IMR-90 (cell line): Measurements from ENCODE around the gene XKR7. TPM values are rescaled to one million over a fixed set of nuclear protein-coding genes. Genes with fewer than 3 reads are reported as not detected.

Experiments used
- ATAC-seq: fragments of 200-7000 bp; cut with Tn5 transposase; 2 replicates; pipeline ENCODE4 v1.9.1; 2020; ENCODE audit warnings: low read depth, mild to moderate bottlenecking, moderate library complexity
- BruUV-seq: library from RNA; stranded (reverse); fragments of 400-500 nt; replicated peaks from 2 replicates; lab custom pipeline; 2021; lab: Mats Ljungman, UMichigan
- CTCF ChIA-PET: fragments of 300-600 bp; formaldehyde crosslinking; extraction: SDS; loops from one replicate; lab custom pipeline; 2021; ENCODE audit warnings: antibody characterized with exemption; lab: Yijun Ruan, JAX
- POLR2A ChIA-PET: fragments of 300-600 bp; sonication (Branson Sonifier 250); formaldehyde crosslinking; loops from one replicate; lab custom pipeline; 2022; ENCODE audit warnings: antibody characterized with exemption; ENCODE audit not compliant: unreplicated experiment; lab: Charles Lee
- DNase-seq: peaks from one replicate; pipeline ENCODE4 v3.0.0; 2013
- H2AFZ ChIP-seq: replicated peaks from 2 replicates; pipeline ENCODE3; 2013; ENCODE audit warnings: low read length, mild to moderate bottlenecking; ENCODE audit not compliant: poor library complexity
- H2AK5ac ChIP-seq: 2 replicates; pipeline ENCODE4 v1.6.1; 2013; ENCODE audit warnings: low read depth, low read length, inconsistent platforms
- H2AK9ac ChIP-seq: replicated peaks from 2 replicates; pipeline ENCODE3; 2013; ENCODE audit warnings: mild to moderate bottlenecking, low read depth, low read length, moderate library complexity; ENCODE audit not compliant: poor library complexity
- H2BK120ac ChIP-seq: 2 replicates; pipeline ENCODE4 v1.6.1; 2013; ENCODE audit warnings: low read depth, low read length, inconsistent platforms
- H2BK15ac ChIP-seq: 3 replicates; pipeline ENCODE4 v1.6.1; 2013; ENCODE audit warnings: low read depth, low read length, inconsistent platforms
- H2BK20ac ChIP-seq: 2 replicates; pipeline ENCODE4 v1.6.1; 2013; ENCODE audit warnings: low read depth, mild to moderate bottlenecking, inconsistent platforms, low read length, moderate library complexity
- H2BK5ac ChIP-seq: 2 replicates; pipeline ENCODE4 v1.6.1; 2013; ENCODE audit warnings: mild to moderate bottlenecking, low read depth, low read length, inconsistent platforms; ENCODE audit not compliant: poor library complexity, severe bottlenecking
- H3K14ac ChIP-seq: replicated peaks from 2 replicates; pipeline ENCODE4 v1.6.1; 2013; ENCODE audit warnings: low read depth, low read length, inconsistent platforms
- H3K18ac ChIP-seq: 2 replicates; pipeline ENCODE4 v1.6.1; 2013; ENCODE audit warnings: low read depth, low read length, control low read depth
- H3K23ac ChIP-seq: 2 replicates; pipeline ENCODE4 v1.6.1; 2013; ENCODE audit warnings: low read depth, low read length, inconsistent platforms
- H3K27ac ChIP-seq: 2 replicates; pipeline ENCODE4 v1.5.1; 2013; ENCODE audit warnings: mild to moderate bottlenecking, control low read depth, low read length; ENCODE audit not compliant: insufficient read depth
- H3K27me3 ChIP-seq: 2 replicates; pipeline ENCODE4 v1.6.1; 2013; ENCODE audit warnings: low read length; ENCODE audit not compliant: control insufficient read depth, insufficient read depth
- H3K36me3 ChIP-seq: 2 replicates; pipeline ENCODE4 v1.6.1; 2013; ENCODE audit warnings: low read length, mixed read lengths; ENCODE audit not compliant: control insufficient read depth, insufficient read depth
- H3K4ac ChIP-seq: 2 replicates; pipeline ENCODE4 v1.6.1; 2013; ENCODE audit warnings: low read depth, low read length, inconsistent platforms
- H3K4me1 ChIP-seq: 2 replicates; pipeline ENCODE4 v1.6.1; 2013; ENCODE audit warnings: low read length, mixed read lengths; ENCODE audit not compliant: control insufficient read depth, insufficient read depth
- H3K4me2 ChIP-seq: 2 replicates; pipeline ENCODE4 v1.6.1; 2013; ENCODE audit warnings: low read depth, mild to moderate bottlenecking, control low read depth, low read length, moderate library complexity
- H3K4me3 ChIP-seq: 2 replicates; pipeline ENCODE4 v1.5.1; 2013; ENCODE audit warnings: low read depth, mild to moderate bottlenecking, control low read depth, low read length, moderate library complexity; ENCODE audit not compliant: insufficient read depth
- H3K56ac ChIP-seq: 2 replicates; pipeline ENCODE4 v1.6.1; 2013; ENCODE audit warnings: low read length, inconsistent platforms; ENCODE audit not compliant: insufficient read depth; ENCODE audit errors: extremely low read depth
- H3K79me1 ChIP-seq, 2 experiments: 2 replicates each; pipeline ENCODE4 v1.6.1; 2013; ENCODE audit warnings: low read length in 2 of 2, inconsistent platforms in 1 of 2, low read depth in 1 of 2
- H3K9ac ChIP-seq: 2 replicates; pipeline ENCODE4 v1.6.1; 2013; ENCODE audit warnings: low read depth, low read length, control low read depth
- H3K9me1 ChIP-seq: 2 replicates; pipeline ENCODE4 v1.6.1; 2013; ENCODE audit warnings: low read length, inconsistent platforms; ENCODE audit not compliant: insufficient read depth
- H3K9me3 ChIP-seq: 2 replicates; pipeline ENCODE4 v1.6.1; 2013; ENCODE audit warnings: low read length; ENCODE audit not compliant: control insufficient read depth, insufficient read depth
- H4K20me1 ChIP-seq: 2 replicates; pipeline ENCODE4 v1.6.1; 2013; ENCODE audit warnings: low read length, inconsistent platforms; ENCODE audit not compliant: insufficient read depth
- H4K5ac ChIP-seq: 2 replicates; pipeline ENCODE4 v1.6.1; 2013; ENCODE audit warnings: mild to moderate bottlenecking, low read depth, low read length, control low read depth
- H4K8ac ChIP-seq, 2 experiments: 2 replicates each; pipeline ENCODE4 v1.6.1; 2013; ENCODE audit warnings: low read depth in 2 of 2, low read length in 2 of 2, control low read depth in 1 of 2, inconsistent platforms in 1 of 2
- H4K91ac ChIP-seq: 2 replicates; pipeline ENCODE4 v1.6.1; 2013; ENCODE audit warnings: low read depth, low read length, inconsistent platforms; ENCODE audit not compliant: insufficient read depth
- BHLHE40 ChIP-seq: fragments of 150-350 bp; IDR thresholded peaks from 2 replicates; pipeline ENCODE4 v1.6.1; 2016; ENCODE audit warnings: mild to moderate bottlenecking, low read depth, low read length
- CEBPB ChIP-seq: IDR thresholded peaks from 2 replicates; pipeline ENCODE4 v1.6.1; 2012; ENCODE audit warnings: low read depth, low read length, improper control_type of control experiment
- CHD1 ChIP-seq: IDR thresholded peaks from 2 replicates; pipeline ENCODE4 v1.6.1; 2012; ENCODE audit warnings: low read depth, low read length, improper control_type of control experiment
- CTCF ChIP-seq: conservative IDR thresholded peaks from 2 replicates; pipeline ENCODE4 v1.5.1; 2012; ENCODE audit warnings: mild to moderate bottlenecking, low read depth, low read length, improper control_type of control experiment
- FOS ChIP-seq: fragments of 150-350 bp; IDR thresholded peaks from 2 replicates; pipeline ENCODE4 v1.6.1; 2016; ENCODE audit warnings: low read depth, low read length
- MAFK ChIP-seq: IDR thresholded peaks from 2 replicates; pipeline ENCODE4 v1.6.1; 2012; ENCODE audit warnings: low read depth, low read length, improper control_type of control experiment
- MAZ ChIP-seq: IDR thresholded peaks from 2 replicates; pipeline ENCODE4 v1.6.1; 2012; ENCODE audit warnings: low read depth, mild to moderate bottlenecking, low read length, improper control_type of control experiment, moderate library complexity, borderline replicate concordance
- MXI1 ChIP-seq: IDR thresholded peaks from 2 replicates; pipeline ENCODE4 v1.6.1; 2012; ENCODE audit warnings: low read depth, mild to moderate bottlenecking, low read length, moderate library complexity, borderline replicate concordance
- NFE2L2 ChIP-seq: fragments of 150-350 bp; IDR thresholded peaks from 2 replicates; pipeline ENCODE4 v1.6.1; 2016; ENCODE audit warnings: low read depth, mild to moderate bottlenecking, low read length
- POLR2A ChIP-seq: IDR thresholded peaks from 2 replicates; pipeline ENCODE4 v1.6.1; 2012; ENCODE audit warnings: mild to moderate bottlenecking, low read depth, low read length
- RAD21 ChIP-seq: IDR thresholded peaks from 2 replicates; pipeline ENCODE4 v1.6.1; 2012; ENCODE audit warnings: low read length, improper control_type of control experiment
- RCOR1 ChIP-seq: IDR thresholded peaks from 2 replicates; pipeline ENCODE4 v1.6.1; 2012; ENCODE audit warnings: mild to moderate bottlenecking, low read length, improper control_type of control experiment; ENCODE audit not compliant: insufficient replicate concordance
- RFX5 ChIP-seq: IDR thresholded peaks from 2 replicates; pipeline ENCODE4 v1.8.0; 2012; ENCODE audit warnings: low read depth, mild to moderate bottlenecking, low read length, moderate library complexity
- SMC3 ChIP-seq: fragments of 150-350 bp; IDR thresholded peaks from 2 replicates; pipeline ENCODE4 v1.6.1; 2016; ENCODE audit warnings: low read depth, mild to moderate bottlenecking, antibody characterized with exemption, low read length, moderate library complexity
- WGBS, 2 experiments: methylation state at CpG; one replicate each; pipeline versions ENCODE4 v1.1.5 to v1.1.7; 2013; ENCODE audit warnings: missing lambda C conversion rate in 2 of 2; ENCODE audit not compliant: insufficient read length in 1 of 2; ENCODE audit errors: extremely low coverage in 2 of 2; 5-methylcytosine and 5-hydroxymethylcytosine counted together
- dilution Hi-C: fragments of 300-500 bp; cut with HindIII; formaldehyde crosslinking; loops from one replicate; pipeline ENCODE4 v1.14.3; 2018; ENCODE audit warnings: low sequenced_read_pairs; ENCODE audit not compliant: unreplicated experiment
- in situ Hi-C: fragments of 300-500 bp; cut with MboI; formaldehyde crosslinking; loops from 3 replicates; pipeline ENCODE4 v1.14.3; 2019; ENCODE audit warnings: low sequenced_read_pairs, inconsistent platforms, mixed read lengths
- intact Hi-C: fragments of 100-400 bp; cut with micrococcal nuclease; formaldehyde crosslinking; loops from 2 replicates; pipeline ENCODE4 v1.10.0; 2022
- polyA plus RNA-seq, 3 experiments: library from polyadenylated mRNA; depleted of rRNA; stranded (reverse); fragments of >200 nt; gene quantifications; 2 replicates each; pipeline ENCODE4 v1.2.3, GENCODE V29; 2012; ENCODE audit warnings: low replicate concordance in 1 of 3
- total RNA-seq: library from RNA; depleted of rRNA; stranded (reverse); fragments of >200 nt; gene quantifications from 2 replicates; pipeline ENCODE4 v1.2.3, GENCODE V29; 2012
- TF ChIP-seq, protein P1 (sequence below): fragments of 150-350 bp; IDR thresholded peaks from 2 replicates; pipeline ENCODE4 v1.6.1; 2017; ENCODE audit warnings: mild to moderate bottlenecking, antibody characterized with exemption, low read length, low read depth
- TF ChIP-seq, protein P2 (sequence below): fragments of 150-350 bp; IDR thresholded peaks from 2 replicates; pipeline ENCODE4 v1.6.1; 2016; ENCODE audit warnings: low read depth, mild to moderate bottlenecking, low read length, moderate library complexity, borderline replicate concordance

Gene XKR7
- total and polyA plus RNA-seq, 2 of the 4 experiments (the other 2 are of a cell fraction), result not detected

DNA sequence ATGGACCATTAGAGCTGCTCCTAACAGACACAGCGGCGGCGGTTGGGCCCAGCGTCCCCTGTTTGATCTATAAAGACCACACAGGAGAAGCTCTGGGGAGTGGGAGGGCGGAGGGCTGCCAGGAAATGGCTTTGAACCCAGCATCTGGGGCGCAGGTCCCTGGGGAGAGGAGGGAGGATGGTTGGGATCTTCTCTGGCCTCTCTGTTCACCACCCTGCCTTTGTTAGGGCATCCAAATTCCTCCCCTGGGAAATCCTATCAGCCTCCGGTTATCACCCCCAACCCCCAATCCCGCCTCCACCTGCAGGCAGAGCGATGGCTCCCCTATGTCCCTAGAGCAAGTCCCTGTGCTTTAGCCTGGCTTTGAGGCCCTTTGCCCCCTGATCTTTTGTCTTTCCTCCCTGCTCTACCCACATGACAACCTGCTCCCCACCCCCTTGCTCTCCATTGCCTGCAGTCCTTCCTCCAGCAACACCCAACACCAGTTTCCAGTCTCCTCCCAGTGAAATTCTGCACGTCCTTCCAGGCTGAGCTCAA, 7.1 kb downstream of the XKR7 start:
- Histone ChIP-seq H3K9ac (no peak overlapping the region), H3K9me3 (no peaks in the 10 kb centered on the region), H3K14ac (no peak overlapping the region), H3K18ac (no peak overlapping the region), H2BK5ac (no peak overlapping the region), H3K4me2 (no peak overlapping the region), H3K4me3 (no peak overlapping the region), H3K4ac (no peak overlapping the region), H3K23ac (no peak overlapping the region), H3K79me1 (no peaks in the 10 kb centered on the region), H2BK120ac (no peak overlapping the region), H3K4me1 (no peaks in the 10 kb centered on the region; the same call in 1 of the 2 replicates), H3K27me3 (peaks cover 40% of the 10 kb centered on the region), H3K36me3 (no peaks in the 10 kb centered on the region), H4K20me1 (no peaks in the 10 kb centered on the region), H4K91ac (no peak overlapping the region), H4K5ac (no peak overlapping the region), H3K9me1 (no peaks in the 10 kb centered on the region), H2AK9ac (no peak overlapping the region), H4K8ac (no peak overlapping the region), H2BK15ac (no peak overlapping the region), H3K56ac (no peak overlapping the region), H2BK20ac (no peak overlapping the region), H2AFZ (no peak overlapping the region), H2AK5ac (no peak overlapping the region), H3K27ac (no peak overlapping the region)
- intact Hi-C loops, result no loop called here
- CTCF ChIA-PET, result interaction anchor here (1.0 kb wide), 1 partner anchor 23 kb away, joined by 3 read pairs; the partner anchor contains the start of gene PDRG1
- dilution Hi-C loops, result no loop called here
- TF ChIP-seq CEBPB (no peak), CHD1 (no peak), RAD21 (no peak), RCOR1 (no peak), CTCF (no peak), MXI1 (no peak), SMC3 (no peak), BHLHE40 (no peak), POLR2A (no peak), MAZ (no peak), NFE2L2 (no peak), MAFK (no peak), RFX5 (no peak), FOS (no peak)
- TF ChIP-seq, protein P1, sequence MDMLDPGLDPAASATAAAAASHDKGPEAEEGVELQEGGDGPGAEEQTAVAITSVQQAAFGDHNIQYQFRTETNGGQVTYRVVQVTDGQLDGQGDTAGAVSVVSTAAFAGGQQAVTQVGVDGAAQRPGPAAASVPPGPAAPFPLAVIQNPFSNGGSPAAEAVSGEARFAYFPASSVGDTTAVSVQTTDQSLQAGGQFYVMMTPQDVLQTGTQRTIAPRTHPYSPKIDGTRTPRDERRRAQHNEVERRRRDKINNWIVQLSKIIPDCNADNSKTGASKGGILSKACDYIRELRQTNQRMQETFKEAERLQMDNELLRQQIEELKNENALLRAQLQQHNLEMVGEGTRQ, result no peak
- TF ChIP-seq, protein P2, sequence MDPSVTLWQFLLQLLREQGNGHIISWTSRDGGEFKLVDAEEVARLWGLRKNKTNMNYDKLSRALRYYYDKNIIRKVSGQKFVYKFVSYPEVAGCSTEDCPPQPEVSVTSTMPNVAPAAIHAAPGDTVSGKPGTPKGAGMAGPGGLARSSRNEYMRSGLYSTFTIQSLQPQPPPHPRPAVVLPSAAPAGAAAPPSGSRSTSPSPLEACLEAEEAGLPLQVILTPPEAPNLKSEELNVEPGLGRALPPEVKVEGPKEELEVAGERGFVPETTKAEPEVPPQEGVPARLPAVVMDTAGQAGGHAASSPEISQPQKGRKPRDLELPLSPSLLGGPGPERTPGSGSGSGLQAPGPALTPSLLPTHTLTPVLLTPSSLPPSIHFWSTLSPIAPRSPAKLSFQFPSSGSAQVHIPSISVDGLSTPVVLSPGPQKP, result no peak
- in situ Hi-C loops, result no loop called here
- POLR2A ChIA-PET, result no interaction called here
- no peak for DNase-seq
- ATAC-seq, result no peak
- 0% methylated on average over 3 of the region's 10 CpGs; no CpG with 5 or more reads in 1 of the 2 experiments for WGBS, 2 experiments
- BruUV-seq, result no TSS peak
